Activated CD4-positive, CD25-positive, alpha-beta regulatory T cell treated with anti-CD3 and anti-CD28 coated beads, Interleukin-2, amount 50 U/mL, for 72 hours (primary cell): ENCODE data around the gene PAK1.
A peak's percentile ranks its signal among the peaks of the same experiment; 100 is the strongest.

Experiments
- DNase-seq: peaks from one replicate; pipeline ENCODE4 v3.0.0; 2021

The PAK1 gene

DNA sequence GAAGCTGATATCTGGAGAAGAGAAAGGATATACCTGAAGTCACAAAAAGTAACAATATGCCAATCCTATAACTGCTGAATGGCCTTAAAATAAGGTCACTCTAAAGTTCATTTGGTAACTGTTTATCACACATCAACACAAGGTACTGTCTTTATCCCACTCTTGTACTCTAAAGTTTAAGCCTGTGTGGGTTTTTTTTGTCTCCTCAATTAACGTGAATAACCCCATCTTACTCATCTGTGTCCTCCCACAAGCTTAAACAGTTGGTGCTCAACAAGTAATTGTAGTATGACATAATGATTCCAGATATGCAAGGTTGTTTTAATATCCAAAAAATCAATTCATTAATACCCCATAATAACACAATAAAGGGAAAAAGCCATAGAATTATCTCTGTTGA lies 42.1 kb downstream of the PAK1 start:
- DNase-seq: no peak

GRCh38 chr11:77428598-77428997 lies 45.3 kb downstream of the PAK1 start:
- DNase-seq: no peak

DNA sequence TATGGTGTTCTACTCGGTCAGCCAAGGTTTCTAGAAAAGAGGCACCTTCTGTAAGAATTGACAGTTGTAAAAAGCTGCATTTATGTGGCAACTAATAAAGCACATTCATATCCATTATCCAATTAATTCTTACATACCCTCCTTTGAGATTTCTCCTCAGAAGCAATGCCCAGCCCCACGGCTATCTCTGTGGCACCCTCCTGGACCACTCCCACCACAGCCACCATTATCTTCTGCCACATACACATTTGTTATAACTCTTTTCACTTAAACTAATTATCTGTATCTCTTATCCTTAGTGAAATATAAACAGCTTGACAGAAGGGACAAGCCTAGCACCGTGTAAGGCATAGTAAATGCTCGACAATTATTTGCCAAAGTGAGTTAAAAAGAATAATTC lies 48.5 kb downstream of the PAK1 start:
- no peak for DNase-seq

DNA sequence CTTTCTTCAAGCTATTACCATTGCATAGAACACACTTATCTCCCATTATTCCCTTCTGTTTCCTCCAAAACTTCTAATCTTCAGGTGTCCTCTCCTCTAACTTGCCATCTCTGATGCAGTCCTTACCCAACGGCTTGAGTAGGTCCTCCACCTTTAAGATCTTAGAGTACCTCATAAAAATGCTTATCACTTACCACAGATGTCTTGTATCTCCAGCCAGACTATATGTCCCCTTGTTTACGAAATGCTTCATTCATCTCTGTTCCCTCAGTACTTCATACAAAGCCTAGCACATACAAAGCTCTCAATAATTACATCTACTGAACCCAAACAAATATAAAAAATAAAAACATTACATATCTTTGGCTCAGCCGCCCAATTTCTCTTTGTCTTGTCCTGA lies 49.2 kb downstream of the PAK1 start:
- no peak for DNase-seq

GRCh38 chr11:77423624-77424023 lies 50.3 kb downstream of the PAK1 start:
- no peak for DNase-seq

GRCh38 chr11:77422687-77423086 lies 51.2 kb downstream of the PAK1 start:
- no peak for DNase-seq

DNA sequence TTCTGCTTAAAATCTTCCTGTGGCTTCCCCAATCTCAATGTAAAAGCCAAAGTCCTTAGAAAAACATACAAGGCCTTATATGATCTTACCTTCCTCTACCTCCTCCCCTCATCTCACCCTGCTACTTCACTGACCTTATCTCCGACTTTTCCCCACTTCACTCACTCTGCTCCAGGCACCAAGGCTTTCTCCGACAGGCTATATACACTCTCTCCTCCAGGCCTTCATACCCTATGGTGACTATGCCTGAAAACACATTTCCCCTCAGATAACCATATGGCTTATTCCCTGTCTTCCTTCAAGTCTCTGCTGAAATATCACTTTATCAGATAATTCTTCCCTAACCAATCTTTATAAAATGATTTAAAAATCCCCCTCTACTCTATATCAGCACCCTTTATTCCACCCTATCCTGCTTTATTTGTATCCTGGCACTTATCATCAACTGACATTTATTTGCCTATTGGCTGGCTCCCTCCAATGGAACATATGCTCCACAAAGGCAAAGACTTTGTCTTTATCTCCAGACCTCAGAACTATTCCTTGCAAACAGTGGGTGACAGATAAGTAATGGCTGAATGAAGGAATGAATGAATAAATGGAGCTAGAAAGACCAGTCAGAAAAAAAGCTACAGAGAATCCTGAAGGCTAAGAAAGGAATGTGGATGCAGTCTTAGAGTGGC lies 52.7 kb downstream of the PAK1 start:
- no peak for DNase-seq

DNA sequence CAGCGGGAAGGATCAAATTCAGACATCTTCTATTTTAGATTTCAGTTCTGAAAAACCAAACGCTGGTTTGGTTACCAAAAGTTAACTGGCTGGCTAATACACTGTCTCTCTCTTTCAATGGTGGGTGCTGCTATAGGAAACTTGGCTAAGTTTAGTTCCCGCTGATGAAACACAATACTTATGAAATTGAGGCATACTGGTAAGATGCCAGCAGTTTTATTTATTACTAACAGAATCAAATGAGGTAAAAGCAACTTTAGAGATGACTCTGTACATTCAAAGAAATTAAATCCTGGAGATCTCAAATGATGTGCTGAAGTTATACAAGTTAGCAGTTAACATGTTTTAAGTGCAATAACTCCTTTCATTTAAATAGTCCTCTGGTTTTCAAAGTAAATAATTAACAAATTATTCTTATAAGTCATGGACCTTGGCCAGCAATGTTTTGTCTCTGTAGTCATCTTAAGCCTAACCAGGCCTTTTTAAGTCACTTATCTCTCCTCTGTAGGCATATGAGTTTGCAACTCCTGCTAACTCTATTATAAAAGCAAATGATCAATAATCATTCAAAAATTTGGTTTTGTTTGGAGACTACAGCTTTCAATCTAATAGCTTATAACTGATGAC lies 54.8 kb downstream of the PAK1 start:
- no peak for DNase-seq

- DNase-seq: no peak
Measured at GRCh38 chr11:77418155-77418970, 55.5 kb downstream of the PAK1 start.

DNA sequence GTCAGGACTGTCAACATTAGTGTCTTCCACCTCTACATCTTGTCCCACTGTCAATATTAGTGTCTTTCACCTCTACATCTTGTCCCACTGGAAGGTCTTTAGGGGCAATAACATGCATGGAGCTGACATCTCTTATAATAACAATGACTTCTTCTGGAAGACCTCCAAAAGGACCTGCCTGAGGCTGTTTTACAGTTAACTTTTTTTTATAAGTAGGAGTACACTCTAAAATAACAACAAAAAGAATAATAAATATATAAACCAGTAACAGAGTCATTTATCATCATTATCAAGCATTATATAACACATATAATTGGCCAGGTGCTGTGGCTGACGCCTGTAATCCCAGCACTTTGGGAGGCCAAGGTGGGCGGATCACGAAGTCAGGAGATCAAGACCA lies 57.5 kb downstream of the PAK1 start:
- no peak for DNase-seq

- no peak for DNase-seq
Measured at GRCh38 chr11:77413850-77414460, 59.9 kb downstream of the PAK1 start.

GRCh38 chr11:77412814-77413213 lies 61.1 kb downstream of the PAK1 start:
- DNase-seq: no peak

- DNase-seq: peak; percentile 75
Measured at GRCh38 chr11:77411717-77412441, 62.0 kb downstream of the PAK1 start.

DNA sequence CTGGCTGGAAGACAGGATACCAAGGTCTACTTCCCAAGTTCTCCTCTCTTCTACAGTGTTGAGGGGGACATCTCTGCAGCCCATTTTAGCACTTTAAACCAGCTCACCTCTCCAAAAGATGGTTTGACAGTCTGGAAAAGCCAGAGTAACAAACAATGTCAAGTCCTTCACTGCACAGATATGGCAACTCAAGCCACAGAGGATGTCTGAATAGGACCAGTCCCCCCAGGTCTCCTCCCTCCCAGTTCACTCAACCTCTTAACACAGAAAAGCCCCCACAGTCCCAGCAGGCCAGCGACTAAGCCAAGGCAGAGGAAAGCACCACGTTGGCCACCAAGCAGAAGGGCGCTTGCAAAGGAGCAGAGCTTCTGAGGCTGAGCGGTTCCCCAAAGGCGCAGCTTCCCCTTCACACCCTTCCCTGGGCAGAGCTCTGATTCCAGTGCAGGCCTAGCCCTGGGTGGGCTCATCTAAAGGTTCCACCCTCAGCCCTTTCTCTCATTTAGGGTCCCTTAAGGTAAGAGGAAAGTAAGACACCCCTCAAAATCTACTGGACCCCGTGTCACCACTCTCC lies 62.7 kb downstream of the PAK1 start:
- DNase-seq: no peak

DNA sequence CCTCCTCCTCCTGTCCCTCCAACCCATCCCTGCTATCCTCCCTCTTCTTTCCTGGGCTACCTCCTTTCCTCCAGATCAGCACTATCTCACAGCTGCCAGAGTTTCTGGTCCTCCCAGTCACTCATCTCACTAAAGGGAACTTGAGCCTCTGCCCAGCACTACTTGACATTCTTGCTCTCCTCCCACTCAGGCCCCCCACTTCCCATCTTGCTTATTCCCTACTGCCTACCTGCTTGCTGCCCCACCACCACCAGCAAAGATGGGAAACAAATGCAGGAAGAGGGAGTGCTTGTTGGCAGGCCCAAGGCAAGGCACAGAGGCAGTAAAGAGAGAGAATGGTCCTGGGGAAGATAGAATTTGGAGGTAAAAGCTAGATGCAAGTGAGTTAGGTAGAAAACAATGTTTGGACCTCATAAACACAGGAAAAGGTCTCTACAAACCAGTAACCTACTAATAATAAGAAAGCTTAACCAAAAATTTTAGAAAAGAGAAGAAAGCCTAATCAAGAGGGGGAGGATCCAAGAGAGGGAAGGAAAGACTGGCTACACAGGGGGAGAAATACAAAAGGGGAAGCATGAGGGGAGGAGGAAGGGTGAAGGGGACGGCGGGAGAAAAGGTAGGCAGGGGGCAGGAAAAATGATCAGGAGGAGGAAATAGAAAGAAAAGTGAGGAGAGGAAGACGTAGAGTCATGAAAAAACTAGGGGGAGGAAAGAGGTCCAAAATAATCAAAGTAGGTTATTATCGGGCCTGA lies 63.6 kb downstream of the PAK1 start:
- DNase-seq: no peak

DNA sequence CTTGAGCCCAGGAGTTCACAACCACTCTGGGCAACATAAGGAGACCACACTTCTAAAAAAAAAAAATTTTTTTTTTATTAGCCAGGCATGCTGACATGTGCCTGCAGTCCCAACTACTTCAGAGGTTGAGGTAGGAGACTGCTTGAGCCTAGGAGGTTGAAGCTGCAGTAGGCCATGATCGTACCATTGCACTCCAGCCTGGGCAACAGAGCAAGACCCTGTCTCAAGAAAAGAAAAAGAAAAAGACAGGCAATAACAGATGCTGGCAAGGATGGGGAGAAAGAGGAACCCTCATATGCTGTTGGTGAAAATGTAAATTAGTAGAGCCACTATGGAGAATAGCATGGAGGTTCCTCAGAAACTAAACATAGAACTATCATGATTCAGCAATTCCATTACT lies 64.8 kb downstream of the PAK1 start:
- DNase-seq: no peak

- no peak for DNase-seq
Measured at GRCh38 chr11:77407613-77408012, 66.3 kb downstream of the PAK1 start.

GRCh38 chr11:77406396-77406795 lies 67.5 kb downstream of the PAK1 start:
- no peak for DNase-seq

- DNase-seq: no peak
Measured at GRCh38 chr11:77403211-77403610, 70.7 kb downstream of the PAK1 start.

GRCh38 chr11:77402218-77402556 lies 71.7 kb downstream of the PAK1 start:
- no peak for DNase-seq

DNA sequence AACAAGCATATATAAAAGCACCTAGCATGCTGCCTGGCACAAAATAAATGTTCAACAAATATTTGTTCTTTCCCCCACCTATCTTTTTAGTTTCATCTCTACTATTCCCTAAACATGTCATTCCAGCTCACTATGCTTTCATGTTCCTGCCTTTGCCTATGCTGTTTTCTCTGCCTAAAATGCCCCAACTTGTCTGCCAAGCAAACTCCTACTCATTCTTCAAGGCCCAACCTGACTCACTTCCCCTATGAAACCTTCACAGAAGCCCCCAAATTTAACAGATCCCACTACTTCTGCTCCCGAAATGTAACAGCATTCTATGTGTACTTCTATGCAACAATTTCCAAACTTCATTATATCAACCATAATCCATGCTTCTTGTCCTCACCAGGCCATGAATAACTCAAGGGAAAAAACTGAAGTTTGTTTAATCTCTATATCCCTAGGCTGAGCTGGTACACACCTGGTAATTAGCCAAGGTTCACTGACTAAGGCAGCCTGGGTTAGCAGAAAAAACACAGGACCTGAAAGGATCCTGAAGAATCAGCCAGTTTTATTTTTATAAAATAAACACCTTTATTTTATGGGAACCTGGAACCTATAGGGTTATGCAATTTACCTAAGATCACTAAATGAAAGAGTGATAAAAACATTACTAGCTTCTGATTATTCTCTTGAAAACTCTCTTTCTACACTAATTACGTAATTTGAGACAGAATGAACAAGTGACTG lies 72.2 kb downstream of the PAK1 start:
- no peak for DNase-seq
